DND-41 (cell line): ENCODE data around the gene CRISPLD2.
"Not testable (repeated sequence)": the region's sequence is repeated elsewhere in the genome, so short reads cannot be mapped to it uniquely, and the experiment has no call there.

Source experiments
- ATAC-seq: fragments of 200-7000 bp; cut with Tn5 transposase; 3 replicates; pipeline ENCODE4 v1.9.1; 2021; ENCODE audit warnings: low read depth; ENCODE audit not compliant: insufficient read depth
- DNase-seq: peaks from one replicate; pipeline ENCODE4 v3.0.0-alpha.2; 2020
- H2AFZ ChIP-seq: 2 replicates; pipeline ENCODE4 v1.6.0; 2012; ENCODE audit warnings: low read depth, low read length
- H3K27ac ChIP-seq: 2 replicates; pipeline ENCODE4 v1.5.1; 2012; ENCODE audit warnings: low read length, inconsistent platforms
- H3K27me3 ChIP-seq: fragments of 200-600 bp; sonication (generic); 2 replicates; pipeline ENCODE4 v1.6.0; 2012; ENCODE audit warnings: low read length, mild to moderate bottlenecking, inconsistent platforms; ENCODE audit not compliant: insufficient read depth, poor library complexity
- H3K36me3 ChIP-seq: 2 replicates; pipeline ENCODE4 v1.5.1; 2012; ENCODE audit warnings: low read length, inconsistent platforms; ENCODE audit not compliant: insufficient read depth
- H3K4me1 ChIP-seq: 2 replicates; pipeline ENCODE4 v1.5.1; 2012; ENCODE audit warnings: mild to moderate bottlenecking, low read length; ENCODE audit not compliant: insufficient read depth
- H3K4me2 ChIP-seq: 2 replicates; pipeline ENCODE4 v1.6.0; 2012; ENCODE audit warnings: mild to moderate bottlenecking, moderate library complexity, low read length, inconsistent platforms; ENCODE audit not compliant: insufficient read depth
- H3K4me3 ChIP-seq, 2 experiments: fragments of 200-600 bp in 1 of 2; shearing (Covaris generic) in 1 of 2; 2 replicates each; pipeline ENCODE4 v1.5.1; 2012 to 2016; ENCODE audit warnings: inconsistent platforms in 2 of 2, low read length in 2 of 2, mild to moderate bottlenecking in 2 of 2, low read depth in 1 of 2, moderate library complexity in 1 of 2
- H3K79me2 ChIP-seq: 2 replicates; pipeline ENCODE4 v1.6.0; 2012; ENCODE audit warnings: low read length, inconsistent platforms; ENCODE audit not compliant: insufficient read depth
- H3K9ac ChIP-seq: 2 replicates; pipeline ENCODE4 v1.6.0; 2012; ENCODE audit warnings: low read depth, mild to moderate bottlenecking, inconsistent platforms, low read length, moderate library complexity
- H3K9me3 ChIP-seq: 2 replicates; pipeline ENCODE4 v1.5.1; 2012; ENCODE audit warnings: low read length, moderate library complexity, mild to moderate bottlenecking, inconsistent platforms; ENCODE audit not compliant: insufficient read depth, severe bottlenecking
- H4K20me1 ChIP-seq: 2 replicates; pipeline ENCODE4 v1.6.0; 2012; ENCODE audit warnings: low read length; ENCODE audit not compliant: insufficient read depth
- EZH2 ChIP-seq: IDR thresholded peaks from 3 replicates; pipeline ENCODE4 v1.6.1; 2012; ENCODE audit warnings: borderline replicate concordance, low read depth, mild to moderate bottlenecking, moderate library complexity, low read length, inconsistent platforms; ENCODE audit not compliant: severe bottlenecking
- TF ChIP-seq, protein P1 (sequence below): IDR thresholded peaks from 2 replicates; pipeline ENCODE4 v1.5.1; 2012; ENCODE audit warnings: borderline replicate concordance, low read length, moderate library complexity, mild to moderate bottlenecking; ENCODE audit not compliant: poor library complexity, severe bottlenecking; ENCODE audit errors: extremely low read depth

Gene CRISPLD2

DNA sequence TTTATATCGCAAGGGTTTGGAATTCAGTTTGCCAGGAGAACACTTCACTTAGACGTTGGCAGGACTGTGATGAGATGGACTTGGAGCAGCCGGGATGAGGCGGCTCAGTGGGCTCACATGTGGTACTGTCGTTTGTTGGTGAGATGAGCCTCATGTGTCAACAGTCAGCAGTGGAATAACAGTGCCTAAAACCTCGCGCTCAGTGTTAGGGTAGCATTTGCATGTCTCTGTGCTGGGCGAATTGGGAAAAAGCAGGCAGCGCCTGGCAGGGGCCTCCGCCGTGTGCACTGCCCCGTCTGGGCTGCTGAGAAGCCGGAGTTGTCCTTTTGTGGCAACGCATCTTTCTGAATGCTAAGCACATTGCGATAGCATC lies 49.7 kb downstream of the CRISPLD2 start:
- Histone ChIP-seq H3K36me3 (no peaks in the 10 kb centered on the region), H3K4me1 (no peaks in the 10 kb centered on the region), H3K27ac (no peak overlapping the region), H2AFZ (no peak overlapping the region), H3K27me3 (peaks cover 18% of the 10 kb centered on the region), H3K9me3 (no peaks in the 10 kb centered on the region), H3K4me2 (no peak overlapping the region), H3K9ac (no peak overlapping the region), H3K4me3 (no peak overlapping the region), H4K20me1 (no peaks in the 10 kb centered on the region; the same call in 1 of the 2 replicates), H3K79me2 (no peaks in the 10 kb centered on the region)
- DNase-seq (no peak), ATAC-seq (no peak)
- no peak for TF ChIP-seq EZH2
- TF ChIP-seq, protein P1, sequence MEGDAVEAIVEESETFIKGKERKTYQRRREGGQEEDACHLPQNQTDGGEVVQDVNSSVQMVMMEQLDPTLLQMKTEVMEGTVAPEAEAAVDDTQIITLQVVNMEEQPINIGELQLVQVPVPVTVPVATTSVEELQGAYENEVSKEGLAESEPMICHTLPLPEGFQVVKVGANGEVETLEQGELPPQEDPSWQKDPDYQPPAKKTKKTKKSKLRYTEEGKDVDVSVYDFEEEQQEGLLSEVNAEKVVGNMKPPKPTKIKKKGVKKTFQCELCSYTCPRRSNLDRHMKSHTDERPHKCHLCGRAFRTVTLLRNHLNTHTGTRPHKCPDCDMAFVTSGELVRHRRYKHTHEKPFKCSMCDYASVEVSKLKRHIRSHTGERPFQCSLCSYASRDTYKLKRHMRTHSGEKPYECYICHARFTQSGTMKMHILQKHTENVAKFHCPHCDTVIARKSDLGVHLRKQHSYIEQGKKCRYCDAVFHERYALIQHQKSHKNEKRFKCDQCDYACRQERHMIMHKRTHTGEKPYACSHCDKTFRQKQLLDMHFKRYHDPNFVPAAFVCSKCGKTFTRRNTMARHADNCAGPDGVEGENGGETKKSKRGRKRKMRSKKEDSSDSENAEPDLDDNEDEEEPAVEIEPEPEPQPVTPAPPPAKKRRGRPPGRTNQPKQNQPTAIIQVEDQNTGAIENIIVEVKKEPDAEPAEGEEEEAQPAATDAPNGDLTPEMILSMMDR: no peak

GRCh38 chr16:84872971-84873370 lies 53.2 kb downstream of the CRISPLD2 start:
- H3K4me1 ChIP-seq, ATAC-seq, H3K4me3 ChIP-seq, H2AFZ ChIP-seq, H3K4me2 ChIP-seq, H3K79me2 ChIP-seq, H3K36me3 ChIP-seq, H3K9me3 ChIP-seq, DNase-seq, H3K27ac ChIP-seq, H3K9ac ChIP-seq, H4K20me1 ChIP-seq: not testable (repeated sequence)
- peaks cover 11% of the 10 kb centered on the region for H3K27me3 ChIP-seq

DNA sequence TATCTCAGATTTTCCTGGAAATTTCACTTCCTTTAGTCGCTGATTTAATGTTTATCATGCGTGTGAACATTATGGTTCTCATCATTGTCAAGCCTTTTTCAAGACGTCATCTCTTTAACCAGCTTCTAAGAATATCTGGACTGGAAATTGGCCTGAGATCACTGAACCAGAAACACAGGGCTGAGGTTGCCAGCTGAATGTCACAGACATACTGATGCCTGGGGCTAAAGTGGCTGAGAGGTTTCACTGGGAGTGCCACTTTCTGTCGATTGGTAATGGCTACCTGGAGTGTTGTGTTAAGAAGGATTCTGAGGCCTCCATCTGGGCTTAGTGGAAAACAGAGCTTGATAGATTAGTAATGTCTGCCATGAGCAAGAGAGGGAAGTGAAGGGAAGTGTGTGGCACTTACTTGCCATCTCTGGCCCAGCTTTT lies 54.2 kb downstream of the CRISPLD2 start:
- no peak overlapping the region for H3K4me3 ChIP-seq
- peaks cover 8% of the 10 kb centered on the region for H3K27me3 ChIP-seq
- no peak for TF ChIP-seq EZH2
- TF ChIP-seq, protein P1: no peak
- H3K9ac ChIP-seq: no peak overlapping the region
- H3K4me1 ChIP-seq: no peaks in the 10 kb centered on the region
- no peaks in the 10 kb centered on the region for H3K79me2 ChIP-seq
- no peaks in the 10 kb centered on the region for H3K36me3 ChIP-seq
- no peaks in the 10 kb centered on the region for H3K9me3 ChIP-seq
- no peak overlapping the region for H3K27ac ChIP-seq
- H2AFZ ChIP-seq: no peak overlapping the region
- H3K4me2 ChIP-seq: no peak overlapping the region
- DNase-seq (no peak), ATAC-seq (no peak)
- no peaks in the 10 kb centered on the region for H4K20me1 ChIP-seq

DNA sequence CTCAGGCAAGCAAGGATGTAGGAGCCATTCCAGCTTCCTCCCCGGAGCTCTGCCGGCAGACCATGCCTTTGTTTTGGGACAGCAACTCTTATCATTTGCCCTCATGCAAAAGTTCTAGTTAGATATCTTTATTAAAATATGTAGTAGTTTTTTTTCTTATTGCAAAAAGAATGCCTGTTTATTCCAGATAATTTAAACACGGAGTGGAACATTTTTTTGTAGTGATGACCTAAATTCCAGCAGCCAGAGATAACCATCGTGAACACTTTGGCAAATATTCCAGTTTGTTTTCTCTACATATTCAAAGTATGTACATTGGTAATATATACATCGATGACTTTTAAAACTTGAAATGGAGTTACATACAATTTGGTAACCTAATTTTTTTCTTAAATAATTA lies 54.8 kb downstream of the CRISPLD2 start:
- Histone ChIP-seq H3K4me2 (no peak overlapping the region), H4K20me1 (no peaks in the 10 kb centered on the region)

More for the DNA sequence above, 54.8 kb downstream of the CRISPLD2 start:
- H3K4me3 ChIP-seq: no peak overlapping the region
- H3K36me3 ChIP-seq: no peaks in the 10 kb centered on the region
- H3K27ac ChIP-seq: no peak overlapping the region
- no peaks in the 10 kb centered on the region for H3K9me3 ChIP-seq
- DNase-seq (no peak), ATAC-seq (no peak)
- H3K4me1 ChIP-seq: no peaks in the 10 kb centered on the region
- no peak overlapping the region for H3K9ac ChIP-seq
- peaks cover 7% of the 10 kb centered on the region for H3K27me3 ChIP-seq
- TF ChIP-seq EZH2: no peak
- TF ChIP-seq, protein P1: no peak
- H3K79me2 ChIP-seq: no peaks in the 10 kb centered on the region
- H2AFZ ChIP-seq: no peak overlapping the region
